Measurements from ENCODE around the gene ZFPM1. TPM values are rescaled to one million over a fixed set of nuclear protein-coding genes. Genes with fewer than 3 reads are reported as not detected.

ZFPM1 gene
- total RNA-seq, 6 donors from 2014 or later, result 1.0 to 8.4 (median 3.3) TPM

DNA sequence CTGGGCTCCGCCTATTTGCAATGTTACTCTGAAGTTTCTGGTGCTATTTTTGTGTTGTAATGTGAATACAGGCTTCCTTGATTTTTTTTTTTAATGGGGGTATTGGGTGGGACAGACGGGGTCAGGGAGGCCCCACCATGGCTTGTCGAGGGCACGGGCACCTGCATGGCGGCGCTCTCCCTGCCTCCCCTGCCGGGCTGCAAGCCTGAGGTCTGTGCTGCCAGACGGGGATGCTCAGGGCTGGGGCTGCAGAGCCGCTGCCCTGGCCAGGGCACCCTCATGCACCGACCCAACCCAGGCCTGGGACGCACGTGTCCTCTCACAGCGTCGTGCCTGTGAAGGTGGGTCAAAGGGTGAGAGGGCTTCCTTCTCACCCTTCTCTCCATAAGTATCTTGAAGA, 13.0 kb upstream of the ZFPM1 start:
- peaks cover 3 to 18% (median 10%) of the 10 kb centered on the region in 4 donors for H3K4me1 ChIP-seq
- H3K27ac ChIP-seq, result no peak overlapping the region
- TF ChIP-seq, protein P1, sequence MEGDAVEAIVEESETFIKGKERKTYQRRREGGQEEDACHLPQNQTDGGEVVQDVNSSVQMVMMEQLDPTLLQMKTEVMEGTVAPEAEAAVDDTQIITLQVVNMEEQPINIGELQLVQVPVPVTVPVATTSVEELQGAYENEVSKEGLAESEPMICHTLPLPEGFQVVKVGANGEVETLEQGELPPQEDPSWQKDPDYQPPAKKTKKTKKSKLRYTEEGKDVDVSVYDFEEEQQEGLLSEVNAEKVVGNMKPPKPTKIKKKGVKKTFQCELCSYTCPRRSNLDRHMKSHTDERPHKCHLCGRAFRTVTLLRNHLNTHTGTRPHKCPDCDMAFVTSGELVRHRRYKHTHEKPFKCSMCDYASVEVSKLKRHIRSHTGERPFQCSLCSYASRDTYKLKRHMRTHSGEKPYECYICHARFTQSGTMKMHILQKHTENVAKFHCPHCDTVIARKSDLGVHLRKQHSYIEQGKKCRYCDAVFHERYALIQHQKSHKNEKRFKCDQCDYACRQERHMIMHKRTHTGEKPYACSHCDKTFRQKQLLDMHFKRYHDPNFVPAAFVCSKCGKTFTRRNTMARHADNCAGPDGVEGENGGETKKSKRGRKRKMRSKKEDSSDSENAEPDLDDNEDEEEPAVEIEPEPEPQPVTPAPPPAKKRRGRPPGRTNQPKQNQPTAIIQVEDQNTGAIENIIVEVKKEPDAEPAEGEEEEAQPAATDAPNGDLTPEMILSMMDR (IDR thresholded peaks at IDR 0.05), result no peak
- TF ChIP-seq POLR2AphosphoS5 (IDR thresholded peaks at IDR 0.05) (no peak), POLR2A (IDR thresholded peaks at IDR 0.05) (no peak), EP300 (IDR thresholded peaks at IDR 0.05) (no peak)
- no peaks in the 10 kb centered on the region for H3K9me3 ChIP-seq
- H3K27me3 ChIP-seq, result no peaks in the 10 kb centered on the region
- DNase-seq, result peak in 1 of 2 donors; percentile 73
- 77 to 89% methylated on average over 14 of the region's 14 CpGs for WGBS, 2 donors
- H3K4me3 ChIP-seq, result no peak overlapping the region
- no peak for ATAC-seq (ENCODE audit: low FRiP score in 2 of 2)
- H3K36me3 ChIP-seq, result no peaks in the 10 kb centered on the region

DNA sequence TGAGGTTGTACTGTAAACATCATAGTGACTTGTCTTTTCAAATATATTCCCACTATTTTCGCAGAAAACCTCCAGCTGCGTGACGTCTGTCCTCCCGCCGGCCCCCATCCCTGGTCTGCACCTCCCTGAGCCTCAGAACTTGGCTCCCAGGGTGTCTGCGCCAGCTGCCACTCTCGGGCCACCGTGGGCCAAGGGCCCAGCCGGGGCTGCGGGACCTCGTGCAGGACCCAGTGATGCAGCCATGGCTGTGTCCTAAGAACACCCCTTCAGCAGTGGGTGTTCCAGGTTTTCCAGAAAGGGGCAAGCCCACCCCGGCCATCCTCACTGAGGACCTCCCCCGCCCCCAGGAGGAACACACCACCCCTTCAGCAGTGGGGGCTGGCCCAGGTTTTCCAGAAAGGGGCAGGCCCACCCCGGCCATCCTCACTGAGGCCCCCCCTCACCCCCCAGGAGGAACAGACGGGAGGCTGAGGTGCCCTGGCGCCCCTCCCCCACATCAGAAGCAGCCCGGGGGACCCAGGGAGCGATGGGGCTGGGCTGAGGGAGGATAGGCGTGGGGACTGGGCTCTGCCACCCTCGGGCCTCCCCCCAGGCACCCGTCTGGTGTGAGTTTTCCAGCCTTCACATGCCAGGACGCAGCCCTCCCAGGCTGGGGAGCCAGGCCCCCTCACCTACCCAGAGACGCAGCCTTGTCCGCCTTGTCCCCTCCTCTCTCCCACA, 12.2 kb upstream of the ZFPM1 start:
- H3K27ac ChIP-seq, result no peak overlapping the region
- DNase-seq, result peak in 1 of 2 donors; percentile 79
- TF ChIP-seq POLR2A (IDR thresholded peaks at IDR 0.05) (no peak), EP300 (IDR thresholded peaks at IDR 0.05) (no peak), POLR2AphosphoS5 (IDR thresholded peaks at IDR 0.05) (no peak)
- TF ChIP-seq, protein P1 (IDR thresholded peaks at IDR 0.05), result no peak
- H3K27me3 ChIP-seq, result no peaks in the 10 kb centered on the region
- WGBS, 2 donors, result 80 to 86% methylated on average over 17 to 20 of the region's 24 CpGs
- no peak for ATAC-seq (ENCODE audit: low FRiP score in 2 of 2)
- no peaks in the 10 kb centered on the region for H3K36me3 ChIP-seq
- no peaks in the 10 kb centered on the region for H3K9me3 ChIP-seq
- no peak overlapping the region for H3K4me3 ChIP-seq
- H3K4me1 ChIP-seq, result peaks cover 3 to 18% (median 10%) of the 10 kb centered on the region in 4 donors

DNA sequence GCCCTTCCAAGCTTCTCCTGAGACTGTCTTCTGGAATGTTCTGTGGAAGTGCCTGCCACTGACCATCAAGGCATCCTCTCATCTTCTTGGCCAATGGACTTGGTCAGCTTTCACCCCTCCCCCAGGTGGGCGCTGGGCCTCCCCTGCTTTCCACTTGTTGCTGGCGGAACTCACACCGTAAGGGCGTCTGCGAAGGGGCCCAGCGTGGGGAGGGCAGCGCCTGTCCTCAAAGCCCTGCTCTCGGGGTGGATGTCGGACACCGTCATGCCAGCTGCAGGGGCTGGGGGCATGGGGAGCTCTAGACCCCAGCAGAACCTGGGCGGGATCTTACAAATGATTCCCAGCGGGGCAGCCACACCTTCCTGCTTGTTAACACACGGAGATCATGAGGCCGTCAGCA, 11.6 kb upstream of the ZFPM1 start:
- Histone ChIP-seq H3K9me3 (no peaks in the 10 kb centered on the region), H3K36me3 (no peaks in the 10 kb centered on the region), H3K4me1 (peaks cover 3 to 18% (median 10%) of the 10 kb centered on the region in 4 donors), H3K27me3 (no peaks in the 10 kb centered on the region), H3K27ac (no peak overlapping the region), H3K4me3 (no peak overlapping the region)
- WGBS, 2 donors, result 77 to 100% methylated on average over 1 to 14 of the region's 14 CpGs
- ATAC-seq (ENCODE audit: low FRiP score in 2 of 2), result no peak
- DNase-seq, result peak in 1 of 2 donors; percentile 58
- no peak for TF ChIP-seq EP300 (IDR thresholded peaks at IDR 0.05)
- no peak for TF ChIP-seq POLR2AphosphoS5 (IDR thresholded peaks at IDR 0.05)
- TF ChIP-seq, protein P1 (IDR thresholded peaks at IDR 0.05), result no peak
- TF ChIP-seq POLR2A (IDR thresholded peaks at IDR 0.05), result no peak

DNA sequence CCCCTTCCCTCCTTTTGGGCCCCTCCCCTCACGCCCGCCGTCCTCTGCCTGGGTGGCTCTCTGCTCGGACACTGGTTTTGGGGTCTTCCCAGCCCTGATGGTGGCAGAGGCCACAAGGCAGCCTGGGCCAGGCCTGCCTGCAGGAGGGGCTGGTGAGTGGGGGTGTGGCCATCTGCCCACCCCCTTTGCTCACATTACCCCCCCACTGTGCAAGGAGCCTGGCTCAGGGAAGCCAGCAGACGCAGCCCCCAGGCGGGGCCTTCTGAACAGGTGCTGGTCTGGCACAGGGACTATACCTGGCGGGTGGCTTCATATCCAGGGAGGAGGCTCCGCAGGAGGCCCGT, 10.7 kb upstream of the ZFPM1 start:
- DNase-seq, result no peak
- WGBS, 2 donors, result 80 to 83% methylated on average over 4 to 9 of the region's 9 CpGs

More for the DNA sequence above, 10.7 kb upstream of the ZFPM1 start:
- Histone ChIP-seq H3K4me1 (peaks cover 3 to 13% (median 7%) of the 10 kb centered on the region in 4 donors), H3K4me3 (no peak overlapping the region), H3K36me3 (no peaks in the 10 kb centered on the region), H3K27ac (no peak overlapping the region), H3K9me3 (no peaks in the 10 kb centered on the region), H3K27me3 (no peaks in the 10 kb centered on the region)
- no peak for ATAC-seq (ENCODE audit: low FRiP score in 2 of 2)
- no peak for TF ChIP-seq EP300 (IDR thresholded peaks at IDR 0.05)
- TF ChIP-seq, protein P1 (IDR thresholded peaks at IDR 0.05), result no peak
- TF ChIP-seq POLR2AphosphoS5 (IDR thresholded peaks at IDR 0.05), result no peak
- no peak for TF ChIP-seq POLR2A (IDR thresholded peaks at IDR 0.05)
